ENCODE results near the gene KLF7. TPM values are rescaled to one million over a fixed set of nuclear protein-coding genes. Genes with fewer than 3 reads are reported as not detected.

The KLF7 gene
- total RNA-seq, 1 experiment from 2014 or later = 24.9 TPM

DNA sequence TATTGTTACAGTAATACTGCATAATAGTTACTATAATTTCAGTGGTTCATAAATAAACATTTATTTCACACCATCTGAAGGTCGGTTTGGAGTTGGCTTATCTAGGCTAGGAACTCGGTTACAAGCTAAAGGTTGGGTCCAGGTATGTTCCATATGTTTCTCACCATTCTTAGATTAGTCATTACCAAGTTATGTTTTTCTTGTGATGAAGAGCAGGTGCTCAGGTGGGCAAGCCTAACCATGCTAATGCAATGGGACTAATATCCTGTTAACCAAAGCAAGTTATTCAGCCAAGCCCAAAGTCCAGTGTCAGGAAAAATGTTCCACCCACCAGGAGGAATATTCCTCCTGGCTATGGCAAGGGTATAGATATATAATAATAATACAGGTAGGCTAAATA, 133.3 kb downstream of the KLF7 start:
- Mint-ChIP-seq H3K4me3 (ENCODE audit: low read depth, unreplicated experiment) (no peak overlapping the region), H3K4me1 (ENCODE audit: low read depth, unreplicated experiment) (no peaks in the 10 kb centered on the region), H3K27ac (ENCODE audit: unreplicated experiment) (no peak overlapping the region), H3K36me3 (ENCODE audit: insufficient read depth, unreplicated experiment) (no peaks in the 10 kb centered on the region), H3K27me3 (ENCODE audit: unreplicated experiment) (no peaks in the 10 kb centered on the region), H3K9me3 (ENCODE audit: low read depth, unreplicated experiment) (peaks cover 8% of the 10 kb centered on the region)
- TF ChIP-seq CTCF (IDR thresholded peaks at IDR 0.05; ENCODE audit: unreplicated experiment) = no peak
- intact Hi-C loops (cut with micrococcal nuclease; ENCODE audit: unreplicated experiment) = no loop called here
- BruUV-seq (replicated peaks) = no TSS peak
- CTCF ChIA-PET = no interaction called here
- DNase-seq = no peak

Small RNA genes within 50 kb of the gene (microRNA-seq; reads per million reads assigned to microRNA genes)
- gene MIR2355 (14.4 reads per million, percentile 39 among the genes with 10 or more reads in this experiment), gene MIR7845 (2.1 reads per million)

Other genes starting within 250 kb of the KLF7 start
- 0.40 TPM in 1 of 2 replicates, not detected in the other for gene CPO, start 226.4 kb downstream of the KLF7 start, total RNA-seq (2022)

Measured in Calu3 (cell line).